HG03135 (cell line): ENCODE measurements around the gene RXRG.

Experiments used
- ATAC-seq: cut with Tn5 transposase; IDR thresholded peaks from one replicate; pipeline ENCODE4 v1.9.1; 2021; ENCODE audit warnings: mild to moderate bottlenecking, moderate library complexity; ENCODE audit not compliant: unreplicated experiment

The RXRG gene

DNA sequence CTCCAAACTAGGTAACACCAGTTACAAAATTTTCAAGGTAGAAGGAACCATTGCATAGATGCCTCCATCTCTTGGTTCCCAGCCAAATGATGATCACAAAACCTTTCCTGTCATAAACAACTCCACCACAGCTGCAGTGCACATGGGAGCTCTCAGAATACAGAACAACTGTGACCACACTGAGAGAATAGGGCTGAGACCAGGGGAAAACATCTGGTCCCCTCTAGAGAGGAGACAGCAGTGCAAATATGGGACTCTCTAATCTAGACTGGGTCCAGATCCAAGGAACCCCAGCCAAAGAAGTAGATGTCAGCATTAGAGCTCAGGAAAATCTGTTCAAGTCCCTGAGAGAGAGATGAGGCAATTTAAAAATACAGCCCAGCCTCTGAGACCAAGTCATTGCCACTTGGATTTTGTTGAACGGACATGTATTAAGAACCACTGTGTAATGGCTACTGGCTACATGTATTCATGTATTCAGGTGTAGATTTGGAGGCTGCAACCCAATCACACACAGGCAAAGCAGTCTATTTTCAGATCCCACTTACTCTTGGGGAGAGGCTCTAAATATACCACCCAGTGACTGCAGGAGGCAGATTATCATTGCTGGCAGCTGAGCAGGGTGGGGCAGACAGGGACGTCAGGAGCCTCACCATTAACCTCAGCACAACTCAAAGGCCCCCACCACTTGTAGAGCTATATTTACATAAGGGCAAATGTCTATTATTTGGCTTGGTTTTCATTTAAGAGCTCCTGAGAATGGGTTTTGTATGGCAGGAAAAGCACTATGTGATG lies 7.6 kb upstream of the RXRG start:
- no peak for ATAC-seq

DNA sequence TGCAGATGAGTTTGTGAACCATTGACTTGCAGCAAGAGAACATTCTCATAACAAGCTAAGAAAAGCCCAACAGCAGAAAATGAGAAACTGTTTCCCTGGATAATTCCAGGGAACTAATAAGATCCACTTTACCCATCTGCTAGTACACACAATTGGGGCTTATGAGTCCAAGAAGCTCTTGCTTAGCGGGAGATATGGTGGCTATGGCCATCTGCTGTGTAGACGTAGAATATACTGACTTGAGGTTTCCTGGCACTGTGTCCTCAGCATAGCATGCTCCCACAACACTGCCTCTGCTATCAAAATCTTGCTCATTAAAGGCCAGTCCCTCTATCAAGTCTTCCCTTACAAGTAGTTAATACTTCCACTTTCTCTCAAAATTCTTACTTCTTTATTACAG lies 6.8 kb upstream of the RXRG start:
- no peak for ATAC-seq

DNA sequence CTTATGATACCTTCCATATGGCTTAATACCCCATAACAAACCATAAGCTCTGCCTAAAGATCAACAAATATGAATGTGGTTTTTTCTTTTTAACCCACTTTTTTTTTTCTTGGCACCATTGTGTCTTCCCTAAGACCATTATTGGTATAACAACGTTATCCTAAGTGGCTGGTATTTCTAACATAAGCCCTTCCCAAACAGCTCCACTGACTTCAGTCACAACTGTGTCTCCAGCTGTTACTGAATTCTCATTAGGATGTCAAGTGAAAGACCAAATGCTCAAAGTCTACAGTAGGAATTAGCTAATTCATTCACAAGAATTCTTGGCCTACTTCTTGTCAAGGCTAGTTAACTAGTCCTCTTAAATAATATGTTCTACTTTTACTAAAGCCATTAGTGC lies 4.2 kb upstream of the RXRG start:
- no peak for ATAC-seq

DNA sequence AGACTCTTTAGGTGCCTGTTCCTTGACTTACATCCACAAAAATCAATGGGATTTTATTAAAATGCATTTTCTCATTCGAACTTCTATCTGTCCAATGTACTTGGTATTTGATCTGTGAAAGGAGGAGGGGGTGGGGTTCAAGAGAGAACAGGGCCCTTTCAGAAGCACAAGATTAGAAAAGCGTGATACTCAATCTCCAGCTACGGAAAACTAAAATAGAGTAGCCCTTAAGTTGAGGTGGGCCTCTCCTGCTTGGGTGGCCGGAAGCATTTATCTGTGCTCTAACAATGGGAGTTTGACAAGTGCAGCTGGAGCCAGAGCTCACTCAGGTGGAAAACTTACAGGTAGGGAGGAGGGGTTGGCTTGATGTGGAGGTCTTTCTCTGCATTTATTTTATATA lies 462 bp upstream of the RXRG start:
- no peak for ATAC-seq

GRCh38 chr1:165443539-165444311 lies 1.2 kb downstream of the RXRG start:
- ATAC-seq: no peak

DNA sequence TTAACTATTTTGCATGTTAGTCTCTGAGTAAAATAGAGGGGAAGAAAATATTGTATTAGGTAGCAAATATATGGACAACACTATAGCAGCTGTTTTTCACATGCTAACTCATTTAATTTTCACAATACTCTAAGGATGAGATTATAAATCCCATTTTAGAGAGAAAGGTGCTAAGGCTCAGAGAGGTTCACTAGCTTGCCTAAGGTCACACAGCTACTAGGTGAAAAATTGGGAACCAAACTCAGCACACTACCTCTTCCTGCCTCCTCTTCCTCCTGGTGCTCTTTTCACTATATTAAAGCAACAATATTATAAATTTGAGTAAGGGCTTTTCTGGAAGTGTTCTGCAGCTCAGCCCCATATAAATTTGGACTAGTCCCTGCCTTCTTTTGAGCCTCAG lies 2.3 kb downstream of the RXRG start:
- no peak for ATAC-seq

- ATAC-seq: no peak
Observed at GRCh38 chr1:165442053-165442452, 2.9 kb downstream of the RXRG start.

- ATAC-seq: no peak
Observed at GRCh38 chr1:165441166-165441880, 3.6 kb downstream of the RXRG start.

DNA sequence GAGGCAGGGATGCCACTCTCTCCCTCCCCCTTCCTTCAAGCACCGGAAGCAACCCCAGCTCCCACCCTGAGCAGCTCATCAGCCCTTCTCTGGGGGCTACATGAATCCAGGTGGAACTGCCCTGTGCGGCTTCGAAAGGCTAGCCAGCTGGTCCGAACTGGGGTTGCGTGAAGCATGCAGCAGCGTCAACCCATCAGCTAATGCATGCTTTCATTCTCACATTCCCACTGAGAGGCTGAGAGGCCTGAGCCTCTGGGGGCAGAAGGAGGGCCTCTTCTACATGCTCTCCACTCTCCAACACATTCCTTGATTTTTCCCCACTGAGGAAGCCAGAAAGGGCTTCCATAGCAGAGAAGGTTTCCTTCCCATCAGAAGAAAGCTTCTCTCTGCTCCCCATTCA lies 5.6 kb downstream of the RXRG start:
- ATAC-seq: no peak

DNA sequence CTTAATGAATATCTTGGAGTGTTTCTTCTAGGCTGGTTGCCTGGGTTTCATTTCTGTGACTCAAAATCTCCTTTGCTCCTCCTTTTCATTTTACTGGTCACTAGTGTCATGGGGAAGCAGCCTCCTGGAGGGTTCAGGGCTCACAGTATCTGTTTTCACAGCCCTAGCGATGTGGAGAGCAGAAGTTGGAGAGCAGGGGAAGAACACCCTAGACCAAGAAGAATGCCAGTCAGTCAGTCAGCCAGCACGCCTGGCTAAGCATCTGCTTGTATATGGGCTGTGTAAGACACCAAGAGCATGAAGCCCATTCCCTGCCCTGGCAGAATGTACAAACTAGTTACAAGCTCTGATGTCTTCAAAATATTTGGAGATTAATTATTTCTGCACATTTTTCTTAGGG lies 7.9 kb downstream of the RXRG start:
- no peak for ATAC-seq

DNA sequence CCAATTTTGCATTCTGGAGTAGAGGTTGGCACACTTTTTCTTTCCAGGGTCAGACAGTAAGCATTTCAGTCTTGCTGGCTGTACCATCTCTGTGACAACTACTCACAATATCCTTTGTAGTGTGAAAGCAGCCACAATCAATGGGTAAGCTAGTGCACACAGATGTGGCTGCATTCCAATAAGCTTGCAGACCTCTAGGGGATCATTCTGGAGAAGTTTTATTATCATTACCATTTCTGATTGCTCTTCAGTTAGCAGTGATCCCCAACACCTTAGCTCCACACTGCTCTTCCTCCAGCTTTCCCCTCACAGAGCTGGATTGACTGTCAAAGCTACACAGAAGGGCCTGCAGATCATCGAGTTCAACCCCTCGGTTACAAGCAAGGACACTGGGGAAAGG lies 9.1 kb downstream of the RXRG start:
- ATAC-seq: no peak

- ATAC-seq: no peak
Observed at GRCh38 chr1:165434281-165434680, 10.6 kb downstream of the RXRG start.

- ATAC-seq: no peak
Observed at GRCh38 chr1:165431079-165431478, 13.8 kb downstream of the RXRG start.

- no peak for ATAC-seq
Observed at GRCh38 chr1:165426745-165427144, 18.2 kb downstream of the RXRG start.

DNA sequence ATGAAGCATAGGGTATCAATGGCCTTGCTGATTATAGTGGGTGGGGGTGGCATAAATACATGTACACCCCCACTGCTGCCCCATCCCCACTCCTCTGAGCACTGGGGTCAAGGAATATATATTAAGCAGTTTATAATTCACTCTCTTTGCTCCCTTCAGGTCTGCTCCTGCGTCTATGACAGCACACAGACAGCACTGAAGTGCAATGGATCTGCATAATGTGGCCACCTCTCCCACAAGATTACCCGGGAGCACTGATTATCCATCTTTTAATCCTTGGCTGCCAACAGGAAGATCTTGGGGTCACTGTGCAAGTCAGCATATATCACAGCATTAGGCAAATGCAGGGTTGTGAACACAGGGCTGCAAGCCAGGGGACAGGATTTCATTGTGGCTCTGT lies 19.3 kb downstream of the RXRG start:
- ATAC-seq: no peak

- ATAC-seq: no peak
Observed at GRCh38 chr1:165424454-165425216, 20.3 kb downstream of the RXRG start.

DNA sequence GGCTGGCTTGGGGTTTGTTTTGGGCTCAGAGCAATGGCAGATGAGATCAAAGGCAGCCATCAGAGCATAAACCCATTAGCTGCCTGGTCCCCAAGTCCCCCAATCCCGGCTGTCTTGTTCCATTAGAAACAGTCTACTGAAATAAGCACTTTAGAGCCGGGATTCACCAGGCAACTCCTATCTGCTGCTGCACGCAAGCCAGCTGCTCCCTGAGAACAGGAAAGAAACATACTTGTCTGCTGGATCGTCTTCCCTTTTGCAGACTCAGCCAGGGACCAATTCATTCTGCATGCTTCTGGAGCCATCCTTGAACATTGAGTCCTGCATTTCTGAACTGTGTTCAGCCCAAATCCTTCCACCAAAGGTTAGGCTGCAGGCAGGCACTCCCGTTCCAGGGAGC lies 21.8 kb downstream of the RXRG start:
- ATAC-seq: no peak

DNA sequence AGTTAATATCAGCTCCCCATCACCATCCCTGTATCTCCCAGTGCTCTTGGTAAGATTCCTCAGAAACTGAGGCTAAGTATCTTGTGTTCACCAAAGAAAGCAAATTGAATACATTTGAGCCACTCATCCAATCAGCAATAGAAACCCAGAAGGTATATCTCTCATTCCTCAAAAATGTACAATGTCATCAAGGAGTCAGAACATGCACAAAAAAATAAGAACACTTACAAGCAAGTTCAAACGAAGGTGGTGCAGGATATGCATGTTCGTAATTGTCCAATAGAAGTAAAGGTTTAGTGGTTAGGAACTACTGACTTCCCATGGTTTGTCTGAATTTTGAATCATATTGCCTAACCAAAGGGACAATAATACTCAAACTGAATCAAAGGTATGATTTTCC lies 24.3 kb downstream of the RXRG start:
- no peak for ATAC-seq

DNA sequence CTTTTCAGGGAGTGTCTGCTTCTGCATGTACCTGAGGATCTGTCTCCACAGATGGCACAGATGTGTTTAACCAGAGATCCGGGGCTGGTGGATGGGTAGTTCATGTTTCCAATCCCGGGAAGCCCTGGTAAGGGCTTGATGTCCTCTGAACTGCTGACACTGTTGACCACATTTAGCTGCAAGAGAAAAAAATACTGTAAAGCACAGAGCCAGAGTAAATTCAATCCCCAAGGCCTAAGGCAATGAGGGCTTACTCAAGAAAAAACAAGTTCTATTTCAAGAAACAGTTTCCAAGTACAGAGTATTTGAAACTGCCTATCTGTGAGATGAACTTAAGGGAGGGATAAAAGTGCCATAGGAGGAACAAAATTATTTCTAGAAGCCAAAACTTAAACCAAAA lies 25.1 kb downstream of the RXRG start:
- ATAC-seq: no peak

DNA sequence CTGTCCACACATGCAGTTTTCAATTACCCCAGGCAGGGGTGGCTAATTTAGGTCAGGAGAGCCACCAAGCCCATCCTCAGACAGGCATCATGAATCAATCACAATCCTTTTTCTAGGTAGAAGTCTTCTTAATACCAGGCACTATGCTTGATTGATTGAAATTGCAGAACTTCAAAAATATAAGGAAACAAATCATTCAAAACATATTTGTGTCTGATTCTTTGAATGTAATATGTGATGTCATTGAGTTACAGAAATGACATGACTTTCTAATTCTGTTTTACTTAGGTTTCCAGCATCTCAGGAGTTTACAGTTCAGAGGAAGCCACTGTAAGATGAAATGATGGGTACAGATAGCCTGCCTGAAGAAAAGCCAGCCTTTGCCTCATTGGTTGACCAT lies 26.7 kb downstream of the RXRG start:
- ATAC-seq: no peak

DNA sequence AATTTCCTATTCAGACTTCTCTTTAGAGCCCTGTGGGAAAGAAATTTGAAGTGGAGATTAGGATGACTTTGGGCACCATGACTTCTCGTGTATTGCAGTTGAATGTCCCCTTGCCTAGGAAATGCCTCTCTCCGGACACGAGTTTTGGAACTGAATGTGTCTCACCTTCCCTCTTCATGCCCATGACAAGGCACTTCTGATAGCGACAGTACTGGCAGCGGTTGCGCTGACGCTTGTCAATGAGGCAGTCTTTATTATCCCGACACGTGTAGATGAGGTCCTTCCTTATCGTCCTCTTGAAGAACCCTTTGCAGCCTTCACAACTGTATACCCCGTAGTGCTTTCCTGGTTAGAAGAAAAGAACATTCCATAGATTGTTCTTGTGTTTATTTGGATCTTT lies 28.1 kb downstream of the RXRG start:
- ATAC-seq: no peak
